ENCODE measurements around the gene DCST2. TPM values are rescaled to one million over a fixed set of nuclear protein-coding genes. Genes with fewer than 3 reads are reported as not detected.
A peak's percentile ranks its signal among the peaks of the same experiment; 100 is the strongest.
"Not testable (repeated sequence)": the region's sequence is repeated elsewhere in the genome, so short reads cannot be mapped to it uniquely, and the experiment has no call there.

Gene DCST2
- total RNA-seq, 1 experiment from 2014 or later: 0.31 TPM

- in situ Hi-C loops (cut with HindIII; ENCODE audit: low sequenced_read_pairs): no loop called here
- DNase-seq (ENCODE audit: low spot score): no peak
Observed at GRCh38 chr1:154992721-154993571, 40.6 kb downstream of the DCST2 start.

- DNase-seq (ENCODE audit: low spot score): no peak
- in situ Hi-C loops (cut with HindIII; ENCODE audit: low sequenced_read_pairs): no loop called here
Observed at GRCh38 chr1:154990276-154990675, 43.3 kb downstream of the DCST2 start.

GRCh38 chr1:154989195-154989860, 44.3 kb downstream of the DCST2 start:
- in situ Hi-C loops (cut with HindIII; ENCODE audit: low sequenced_read_pairs): no loop called here
- no peak for DNase-seq (ENCODE audit: low spot score)

- no peak for DNase-seq (ENCODE audit: low spot score)
- in situ Hi-C loops (cut with HindIII; ENCODE audit: low sequenced_read_pairs): no loop called here
Observed at GRCh38 chr1:154988058-154988954, 45.3 kb downstream of the DCST2 start.

GRCh38 chr1:154987326-154987725, 46.3 kb downstream of the DCST2 start:
- in situ Hi-C loops (cut with HindIII; ENCODE audit: low sequenced_read_pairs): no loop called here
- DNase-seq (ENCODE audit: low spot score): no peak

GRCh38 chr1:154986736-154987135, 46.8 kb downstream of the DCST2 start:
- DNase-seq (ENCODE audit: low spot score); in situ Hi-C loops (cut with HindIII; ENCODE audit: low sequenced_read_pairs): not testable (repeated sequence)

- no peak for DNase-seq (ENCODE audit: low spot score)
- in situ Hi-C loops (cut with HindIII; ENCODE audit: low sequenced_read_pairs): no loop called here
Observed at GRCh38 chr1:154983776-154984466, 49.7 kb downstream of the DCST2 start.

GRCh38 chr1:154982897-154983648, 50.5 kb downstream of the DCST2 start, which contains the start of gene FLAD1:
FLAD1 (plus strand) TSS chr1:154983344; CDS start chr1:154983695, 351 bp downstream.
- DNase-seq (ENCODE audit: low spot score): peak; percentile 99
- in situ Hi-C loops (cut with HindIII; ENCODE audit: low sequenced_read_pairs): no loop called here

GRCh38 chr1:154982341-154982740, 51.2 kb downstream of the DCST2 start:
- no peak for DNase-seq (ENCODE audit: low spot score)
- in situ Hi-C loops (cut with HindIII; ENCODE audit: low sequenced_read_pairs): no loop called here

GRCh38 chr1:154978360-154978759, 55.2 kb downstream of the DCST2 start:
- in situ Hi-C loops (cut with HindIII; ENCODE audit: low sequenced_read_pairs): no loop called here
- DNase-seq (ENCODE audit: low spot score): no peak

GRCh38 chr1:154977762-154978161, 55.8 kb downstream of the DCST2 start:
- in situ Hi-C loops (cut with HindIII; ENCODE audit: low sequenced_read_pairs); DNase-seq (ENCODE audit: low spot score): not testable (repeated sequence)

- in situ Hi-C loops (cut with HindIII; ENCODE audit: low sequenced_read_pairs): no loop called here
- no peak for DNase-seq (ENCODE audit: low spot score)
Observed at GRCh38 chr1:154975409-154976059, 58.0 kb downstream of the DCST2 start.

- in situ Hi-C loops (cut with HindIII; ENCODE audit: low sequenced_read_pairs): no loop called here
- DNase-seq (ENCODE audit: low spot score): peak; percentile 93
Observed at GRCh38 chr1:154974808-154975408, 58.7 kb downstream of the DCST2 start.

GRCh38 chr1:154974102-154974807, 59.3 kb downstream of the DCST2 start, which contains the start of gene CKS1B:
CKS1B (plus strand) TSS chr1:154974681; CDS start chr1:154974746, 65 bp downstream.
- peak; percentile 100 for DNase-seq (ENCODE audit: low spot score)
- in situ Hi-C loops (cut with HindIII; ENCODE audit: low sequenced_read_pairs): no loop called here

- DNase-seq (ENCODE audit: low spot score): peak; percentile 90
- in situ Hi-C loops (cut with HindIII; ENCODE audit: low sequenced_read_pairs): no loop called here
Observed at GRCh38 chr1:154973344-154974101, 60.1 kb downstream of the DCST2 start.

Data from G401 (cell line).